ENCODE data around the gene ADGRF5.

The ADGRF5 gene

GRCh38 chr6:46931416-46931815 is 9.7 kb upstream of the ADGRF5 start:
- DNase-seq (ENCODE audit: low read depth in 2 of 3, low spot score in 2 of 3), result no peak

- DNase-seq (ENCODE audit: low read depth in 2 of 3, low spot score in 2 of 3), result no peak
Measured at GRCh38 chr6:46930331-46930730, 8.6 kb upstream of the ADGRF5 start.

GRCh38 chr6:46927066-46927465 is 5.3 kb upstream of the ADGRF5 start:
- DNase-seq (ENCODE audit: low read depth in 2 of 3, low spot score in 2 of 3), result no peak

GRCh38 chr6:46926481-46926880 is 4.7 kb upstream of the ADGRF5 start:
- DNase-seq (ENCODE audit: low read depth in 2 of 3, low spot score in 2 of 3), result no peak

GRCh38 chr6:46925563-46926253 is 4.0 kb upstream of the ADGRF5 start:
- DNase-seq (ENCODE audit: low read depth in 2 of 3, low spot score in 2 of 3), result no peak

- DNase-seq (ENCODE audit: low read depth in 2 of 3, low spot score in 2 of 3), result no peak
Measured at GRCh38 chr6:46923476-46923875, 1.7 kb upstream of the ADGRF5 start.

GRCh38 chr6:46921059-46921458 is 679 bp downstream of the ADGRF5 start:
- no peak for DNase-seq (ENCODE audit: low read depth in 2 of 3, low spot score in 2 of 3)

GRCh38 chr6:46918806-46919205 is 2.9 kb downstream of the ADGRF5 start:
- DNase-seq (ENCODE audit: low read depth in 2 of 3, low spot score in 2 of 3), result no peak

GRCh38 chr6:46917002-46917545 is 4.7 kb downstream of the ADGRF5 start:
- no peak for DNase-seq (ENCODE audit: low read depth in 2 of 3, low spot score in 2 of 3)

- no peak for DNase-seq (ENCODE audit: low read depth in 2 of 3, low spot score in 2 of 3)
Measured at GRCh38 chr6:46915866-46916265, 5.9 kb downstream of the ADGRF5 start.

- no peak for DNase-seq (ENCODE audit: low read depth in 2 of 3, low spot score in 2 of 3)
Measured at GRCh38 chr6:46915380-46915779, 6.4 kb downstream of the ADGRF5 start.

GRCh38 chr6:46914279-46914810 is 7.4 kb downstream of the ADGRF5 start:
- DNase-seq (ENCODE audit: low read depth in 2 of 3, low spot score in 2 of 3), result no peak

- no peak for DNase-seq (ENCODE audit: low read depth in 2 of 3, low spot score in 2 of 3)
Measured at GRCh38 chr6:46909371-46909770, 12.4 kb downstream of the ADGRF5 start.

GRCh38 chr6:46906776-46907175 is 15.0 kb downstream of the ADGRF5 start:
- no peak for DNase-seq (ENCODE audit: low read depth in 2 of 3, low spot score in 2 of 3)

- DNase-seq (ENCODE audit: low read depth in 2 of 3, low spot score in 2 of 3), result no peak
Measured at GRCh38 chr6:46904117-46904516, 17.6 kb downstream of the ADGRF5 start.

- no peak for DNase-seq (ENCODE audit: low read depth in 2 of 3, low spot score in 2 of 3)
Measured at GRCh38 chr6:46903175-46903574, 18.6 kb downstream of the ADGRF5 start.

GRCh38 chr6:46901882-46902314 is 19.8 kb downstream of the ADGRF5 start:
- no peak for DNase-seq (ENCODE audit: low read depth in 2 of 3, low spot score in 2 of 3)

- DNase-seq (ENCODE audit: low read depth in 2 of 3, low spot score in 2 of 3), result no peak
Measured at GRCh38 chr6:46900266-46900665, 21.5 kb downstream of the ADGRF5 start.

- DNase-seq (ENCODE audit: low read depth in 2 of 3, low spot score in 2 of 3), result no peak
Measured at GRCh38 chr6:46899659-46900058, 22.1 kb downstream of the ADGRF5 start.

- no peak for DNase-seq (ENCODE audit: low read depth in 2 of 3, low spot score in 2 of 3)
Measured at GRCh38 chr6:46898006-46898405, 23.7 kb downstream of the ADGRF5 start.

GRCh38 chr6:46896871-46897270 is 24.9 kb downstream of the ADGRF5 start:
- DNase-seq (ENCODE audit: low read depth in 2 of 3, low spot score in 2 of 3), result no peak

- no peak for DNase-seq (ENCODE audit: low read depth in 2 of 3, low spot score in 2 of 3)
Measured at GRCh38 chr6:46895930-46896329, 25.8 kb downstream of the ADGRF5 start.

GRCh38 chr6:46894433-46894832 is 27.3 kb downstream of the ADGRF5 start:
- DNase-seq (ENCODE audit: low read depth in 2 of 3, low spot score in 2 of 3), result no peak
